Transverse colon (tissue), 4 donors: Measurements from ENCODE around the gene MAP3K3. TPM values are rescaled to one million over a fixed set of nuclear protein-coding genes. Genes with fewer than 3 reads are reported as not detected.

Source experiments
- DNase-seq: peaks from one replicate; pipeline ENCODE4 v3.0.0-alpha.2; 2019
- H3K27ac ChIP-seq, 4 donors: fragments of 200-600 bp; sonication (generic); 2 replicates each; pipeline ENCODE4 v1.5.1; 2016 to 2018; ENCODE audit warnings: inconsistent platforms in 4 of 4
- H3K27me3 ChIP-seq: fragments of 200-600 bp; sonication (generic); 2 replicates; pipeline ENCODE4 v1.5.1; 2017; ENCODE audit warnings: inconsistent platforms
- H3K36me3 ChIP-seq, 4 donors: fragments of 200-600 bp; sonication (generic); 2 replicates each; pipeline ENCODE4 v1.5.1; 2017 to 2019; ENCODE audit warnings: inconsistent platforms in 4 of 4
- H3K4me1 ChIP-seq, 4 donors: fragments of 200-600 bp; sonication (generic); 2 replicates each; pipeline ENCODE4 v1.5.1; 2017 to 2020; ENCODE audit warnings: inconsistent platforms in 4 of 4
- H3K4me3 ChIP-seq, 4 donors: fragments of 200-600 bp; sonication (generic); 1 replicate in 1 of 4; 2 replicates in 3 of 4; pipeline versions ENCODE4 v1.5.1 to v1.6.1; 2017 to 2019; ENCODE audit warnings: inconsistent platforms in 4 of 4
- H3K9me3 ChIP-seq, 2 donors: fragments of 200-600 bp; sonication (generic); 2 replicates each; pipeline ENCODE4 v1.5.1; 2017 to 2019; ENCODE audit warnings: inconsistent platforms in 2 of 2
- CTCF ChIP-seq, 5 experiments: fragments of 200-600 bp in 3 of 5; fragments of 450-650 bp in 2 of 5; sonication (generic) in 3 of 5; IDR thresholded peaks; 1 replicate in 2 of 5; 2 replicates in 3 of 5; pipeline ENCODE4 v1.5.1; 2016 to 2017; ENCODE audit warnings: antibody characterized with exemption in 5 of 5, inconsistent platforms in 3 of 5, mild to moderate bottlenecking in 2 of 5, moderate library complexity in 1 of 5
- EP300 ChIP-seq: sonication (generic); formaldehyde crosslinking; IDR thresholded peaks from one replicate; pipeline ENCODE4 v1.6.1; 2017; ENCODE audit warnings: antibody characterized with exemption, low read depth
- POLR2A ChIP-seq: fragments of 450-650 bp; IDR thresholded peaks from one replicate; pipeline ENCODE4 v1.6.1; 2016; ENCODE audit warnings: antibody characterized with exemption, mild to moderate bottlenecking, moderate library complexity
- POLR2AphosphoS5 ChIP-seq, 3 donors: sonication (generic); formaldehyde crosslinking; IDR thresholded peaks; one replicate each; pipeline ENCODE4 v1.6.1; 2016; ENCODE audit warnings: antibody characterized with exemption in 3 of 3
- WGBS, 2 donors: methylation state at CpG; one replicate each; pipeline ENCODE4 v1.1.5; 2018; ENCODE audit warnings: low coverage in 1 of 2; 5-methylcytosine and 5-hydroxymethylcytosine counted together
- in situ Hi-C, 4 donors: fragments of 200-750 bp; cut with MboI; loops; one replicate each; pipeline versions ENCODE4 v1.15.0 to v1.15.1; 2017; ENCODE audit warnings: low sequenced_read_pairs in 3 of 4, low pct_ligation_motif_present in 1 of 4, low pct_unique_long_range_greater_than_20kb in 1 of 4
- intact Hi-C: fragments of 100-400 bp; cut with DNase I; formaldehyde crosslinking; loops from one replicate; pipeline ENCODE4 v1.15.1; 2023; ENCODE audit warnings: low total_unique reads
- total RNA-seq, 4 donors: library from RNA; depleted of rRNA; stranded (reverse); fragments of >200 nt; gene quantifications; one replicate each; pipeline ENCODE4 v1.1.0, GENCODE V29; 2016

MAP3K3 gene
- total RNA-seq, 4 donors from 2014 or later, result 15.7 to 32.1 (median 24.7) TPM

- WGBS, 2 donors, result 38 to 60% methylated on average over 2 to 3 of the region's 3 CpGs
- in situ Hi-C loops, result no loop called here
- Histone ChIP-seq H3K4me1 (peaks cover 14 to 30% (median 25%) of the 10 kb centered on the region in 4 donors), H3K4me3 (no peak overlapping the region), H3K27ac (peak overlapping the region; percentile 85 to 88 (median 86)), H3K36me3 (peaks cover 0 to 6% (median 0%) of the 10 kb centered on the region in 4 donors), H3K9me3 (no peaks in the 10 kb centered on the region), H3K27me3 (no peaks in the 10 kb centered on the region)
- TF ChIP-seq POLR2A, result no peak
- TF ChIP-seq CTCF (IDR thresholded peaks at IDR 0.05), result no peak
- no peak for TF ChIP-seq EP300
- no peak for TF ChIP-seq POLR2AphosphoS5 (IDR thresholded peaks at IDR 0.05)
- DNase-seq, result no peak
- intact Hi-C loops, result no loop called here
Measured at GRCh38 chr17:63676584-63676983, 54.4 kb downstream of the MAP3K3 start.

- Histone ChIP-seq H3K36me3 (peaks cover 0 to 14% (median 2%) of the 10 kb centered on the region in 4 donors), H3K27ac (no peak overlapping the region), H3K4me1 (peaks cover 14 to 34% (median 24%) of the 10 kb centered on the region in 4 donors), H3K27me3 (no peaks in the 10 kb centered on the region), H3K4me3 (no peak overlapping the region), H3K9me3 (no peaks in the 10 kb centered on the region)
- no peak for DNase-seq
- intact Hi-C loops, result no loop called here
- 95 to 100% methylated on average over 3 to 5 of the region's 5 CpGs for WGBS, 2 donors
- in situ Hi-C loops, result no loop called here
- TF ChIP-seq POLR2A (no peak), POLR2AphosphoS5 (IDR thresholded peaks at IDR 0.05) (no peak), EP300 (no peak), CTCF (IDR thresholded peaks at IDR 0.05) (no peak)
Measured at GRCh38 chr17:63679214-63679613, 57.0 kb downstream of the MAP3K3 start.

GRCh38 chr17:63680700-63681099, 58.5 kb downstream of the MAP3K3 start:
- H3K27me3 ChIP-seq, result no peaks in the 10 kb centered on the region
- H3K27ac ChIP-seq, result peak overlapping the region in 1 of 4 donors; percentile 34
- in situ Hi-C loops, result no loop called here
- no peak overlapping the region for H3K4me3 ChIP-seq
- H3K4me1 ChIP-seq, result peaks cover 8 to 32% (median 13%) of the 10 kb centered on the region in 4 donors
- peaks cover 0 to 22% (median 2%) of the 10 kb centered on the region in 4 donors for H3K36me3 ChIP-seq
- WGBS, 2 donors, result 88 to 97% methylated on average over 1 of the region's 1 CpG
- no peaks in the 10 kb centered on the region for H3K9me3 ChIP-seq
- no peak for TF ChIP-seq EP300
- TF ChIP-seq POLR2AphosphoS5 (IDR thresholded peaks at IDR 0.05), result no peak
- no peak for TF ChIP-seq CTCF (IDR thresholded peaks at IDR 0.05)
- no peak for TF ChIP-seq POLR2A
- intact Hi-C loops, result no loop called here
- no peak for DNase-seq

- Histone ChIP-seq H3K4me1 (peaks cover 2 to 23% (median 7%) of the 10 kb centered on the region in 4 donors), H3K4me3 (no peak overlapping the region), H3K9me3 (no peaks in the 10 kb centered on the region), H3K36me3 (peaks cover 0 to 22% (median 2%) of the 10 kb centered on the region in 4 donors), H3K27me3 (no peaks in the 10 kb centered on the region), H3K27ac (peak overlapping the region in 2 of 4 donors; percentile 34 to 39)
- intact Hi-C loops, result no loop called here
- DNase-seq, result no peak
- 62 to 89% methylated on average over 5 to 8 of the region's 8 CpGs for WGBS, 2 donors
- in situ Hi-C loops, result no loop called here
- TF ChIP-seq POLR2AphosphoS5 (IDR thresholded peaks at IDR 0.05) (no peak), EP300 (no peak), POLR2A (no peak), CTCF (IDR thresholded peaks at IDR 0.05) (no peak)
Measured at GRCh38 chr17:63681530-63681929, 59.3 kb downstream of the MAP3K3 start.
